Measurements from ENCODE around the gene RPS6KA2. TPM values are rescaled to one million over a fixed set of nuclear protein-coding genes. Genes with fewer than 3 reads are reported as not detected.

RPS6KA2 gene
- polyA plus RNA-seq, 1 donor (not counting 4 experiments of a cell fraction or from before 2014, with no cell fraction given) = 8.2 TPM

GRCh38 chr6:166605752-166606151, 21.3 kb downstream of the RPS6KA2 start:
- peaks cover 3% of the 10 kb centered on the region for H3K27me3 ChIP-seq (ENCODE audit: control insufficient read depth, extremely low read depth, insufficient read depth, low read length)
- no peak overlapping the region for H3K4me2 ChIP-seq (ENCODE audit: control insufficient read depth, extremely low read depth, insufficient read depth, low read depth, low read length)
- no peak overlapping the region for H3K27ac ChIP-seq (ENCODE audit: control insufficient read depth, insufficient read depth, low read length)
- H3K9me3 ChIP-seq (ENCODE audit: control insufficient read depth, low read depth, low read length) = no peaks in the 10 kb centered on the region
- H3K36me3 ChIP-seq (ENCODE audit: control insufficient read depth in 2 of 2, extremely low read depth in 1 of 2, insufficient read depth in 2 of 2, low read length in 2 of 2) = no peaks in the 10 kb centered on the region
- H4K20me1 ChIP-seq (ENCODE audit: control insufficient read depth, extremely low read depth, insufficient read depth, low read length) = no peaks in the 10 kb centered on the region
- dilution Hi-C loops (cut with MboI; ENCODE audit: extremely low pct_ligation_motif_present, low sequenced_read_pairs) = no loop called here
- no peak for FAIRE-seq
- no peak for TF ChIP-seq CTCF (optimal IDR thresholded peaks at IDR 0.05 in 1 of 3, IDR thresholded peaks at IDR 0.05 in 1 of 3, conservative IDR thresholded peaks at IDR 0.05 in 1 of 3; ENCODE audit: extremely low read depth in 1 of 3, insufficient read depth in 2 of 3, low read length in 3 of 3)
- TF ChIP-seq EZH2 (IDR thresholded peaks at IDR 0.05; ENCODE audit: low read length) = no peak
- no peak overlapping the region for H3K4me3 ChIP-seq (ENCODE audit: control insufficient read depth in 2 of 3, extremely low read depth in 1 of 3, insufficient read depth in 2 of 3, low read depth in 1 of 3, low read length in 3 of 3)
- no peak for DNase-seq (ENCODE audit: low read depth, low spot score)
- no peaks in the 10 kb centered on the region for H3K9me1 ChIP-seq (ENCODE audit: control insufficient read depth, extremely low read depth, insufficient read depth, low read length)
- H2AFZ ChIP-seq (ENCODE audit: control insufficient read depth, low read length) = no peak overlapping the region
- no peak overlapping the region for H3K9ac ChIP-seq (ENCODE audit: control insufficient read depth, extremely low read depth, insufficient read depth, low read length)
- H3K79me2 ChIP-seq (ENCODE audit: control insufficient read depth, insufficient read depth, low read length) = peaks cover 2% of the 10 kb centered on the region
- no peaks in the 10 kb centered on the region for H3K4me1 ChIP-seq (ENCODE audit: control insufficient read depth, extremely low read depth, insufficient read depth, low read length)

- no peak for TF ChIP-seq CTCF (optimal IDR thresholded peaks at IDR 0.05 in 1 of 3, IDR thresholded peaks at IDR 0.05 in 1 of 3, conservative IDR thresholded peaks at IDR 0.05 in 1 of 3; ENCODE audit: extremely low read depth in 1 of 3, insufficient read depth in 2 of 3, low read length in 3 of 3)
- no peak for TF ChIP-seq EZH2 (IDR thresholded peaks at IDR 0.05; ENCODE audit: low read length)
- Histone ChIP-seq H3K9me3 (ENCODE audit: control insufficient read depth, low read depth, low read length) (no peaks in the 10 kb centered on the region), H3K36me3 (ENCODE audit: control insufficient read depth in 2 of 2, extremely low read depth in 1 of 2, insufficient read depth in 2 of 2, low read length in 2 of 2) (no peaks in the 10 kb centered on the region), H3K4me1 (ENCODE audit: control insufficient read depth, extremely low read depth, insufficient read depth, low read length) (no peaks in the 10 kb centered on the region), H3K9ac (ENCODE audit: control insufficient read depth, extremely low read depth, insufficient read depth, low read length) (no peak overlapping the region), H3K9me1 (ENCODE audit: control insufficient read depth, extremely low read depth, insufficient read depth, low read length) (no peaks in the 10 kb centered on the region), H3K27ac (ENCODE audit: control insufficient read depth, insufficient read depth, low read length) (no peak overlapping the region), H2AFZ (ENCODE audit: control insufficient read depth, low read length) (no peak overlapping the region), H3K79me2 (ENCODE audit: control insufficient read depth, insufficient read depth, low read length) (peaks cover 2% of the 10 kb centered on the region), H3K4me2 (ENCODE audit: control insufficient read depth, extremely low read depth, insufficient read depth, low read depth, low read length) (no peak overlapping the region), H3K27me3 (ENCODE audit: control insufficient read depth, extremely low read depth, insufficient read depth, low read length) (peaks cover 3% of the 10 kb centered on the region), H4K20me1 (ENCODE audit: control insufficient read depth, extremely low read depth, insufficient read depth, low read length) (no peaks in the 10 kb centered on the region), H3K4me3 (ENCODE audit: control insufficient read depth in 2 of 3, extremely low read depth in 1 of 3, insufficient read depth in 2 of 3, low read depth in 1 of 3, low read length in 3 of 3) (no peak overlapping the region)
- DNase-seq (ENCODE audit: low read depth, low spot score) = no peak
- dilution Hi-C loops (cut with MboI; ENCODE audit: extremely low pct_ligation_motif_present, low sequenced_read_pairs) = no loop called here
- no peak for FAIRE-seq
Measured at GRCh38 chr6:166604911-166605310, 22.1 kb downstream of the RPS6KA2 start.
